Measurements from ENCODE around the gene SSC5D. TPM values are rescaled to one million over a fixed set of nuclear protein-coding genes. Genes with fewer than 3 reads are reported as not detected.

The SSC5D gene
- polyA plus RNA-seq, 1 donor (not counting 4 experiments of a cell fraction or from before 2014, with no cell fraction given): not detected

- no peak for DNase-seq (ENCODE audit: low read depth, low spot score)
- no peak for FAIRE-seq
- H3K36me3 ChIP-seq (ENCODE audit: control insufficient read depth in 2 of 2, extremely low read depth in 1 of 2, insufficient read depth in 2 of 2, low read length in 2 of 2): peaks cover 0 to 3% of the 10 kb centered on the region in 2 experiments
- H3K4me3 ChIP-seq (ENCODE audit: control insufficient read depth in 2 of 3, extremely low read depth in 1 of 3, insufficient read depth in 2 of 3, low read depth in 1 of 3, low read length in 3 of 3): no peak overlapping the region
- dilution Hi-C loops (cut with MboI; ENCODE audit: extremely low pct_ligation_motif_present, low sequenced_read_pairs): no loop called here
- H2AFZ ChIP-seq (ENCODE audit: control insufficient read depth, low read length): no peak overlapping the region
- peaks cover 8% of the 10 kb centered on the region for H4K20me1 ChIP-seq (ENCODE audit: control insufficient read depth, extremely low read depth, insufficient read depth, low read length)
- peaks cover 20% of the 10 kb centered on the region for H3K4me1 ChIP-seq (ENCODE audit: control insufficient read depth, extremely low read depth, insufficient read depth, low read length)
- no peaks in the 10 kb centered on the region for H3K9me1 ChIP-seq (ENCODE audit: control insufficient read depth, extremely low read depth, insufficient read depth, low read length)
- H3K9ac ChIP-seq (ENCODE audit: control insufficient read depth, extremely low read depth, insufficient read depth, low read length): no peak overlapping the region
- peaks cover 34% of the 10 kb centered on the region for H3K27me3 ChIP-seq (ENCODE audit: control insufficient read depth, extremely low read depth, insufficient read depth, low read length)
- no peak overlapping the region for H3K27ac ChIP-seq (ENCODE audit: control insufficient read depth, insufficient read depth, low read length)
- no peaks in the 10 kb centered on the region for H3K9me3 ChIP-seq (ENCODE audit: control insufficient read depth, low read depth, low read length)
- H3K4me2 ChIP-seq (ENCODE audit: control insufficient read depth, extremely low read depth, insufficient read depth, low read depth, low read length): peak overlapping the region; percentile 27
- TF ChIP-seq EZH2 (IDR thresholded peaks at IDR 0.05; ENCODE audit: low read length): peak; percentile 89
- no peak for TF ChIP-seq CTCF (optimal IDR thresholded peaks at IDR 0.05 in 1 of 3, IDR thresholded peaks at IDR 0.05 in 1 of 3, conservative IDR thresholded peaks at IDR 0.05 in 1 of 3; ENCODE audit: extremely low read depth in 1 of 3, insufficient read depth in 2 of 3, low read length in 3 of 3)
- no peaks in the 10 kb centered on the region for H3K79me2 ChIP-seq (ENCODE audit: control insufficient read depth, insufficient read depth, low read length)
Measured at GRCh38 chr19:55451163-55451964, 36.9 kb upstream of the SSC5D start.

DNA sequence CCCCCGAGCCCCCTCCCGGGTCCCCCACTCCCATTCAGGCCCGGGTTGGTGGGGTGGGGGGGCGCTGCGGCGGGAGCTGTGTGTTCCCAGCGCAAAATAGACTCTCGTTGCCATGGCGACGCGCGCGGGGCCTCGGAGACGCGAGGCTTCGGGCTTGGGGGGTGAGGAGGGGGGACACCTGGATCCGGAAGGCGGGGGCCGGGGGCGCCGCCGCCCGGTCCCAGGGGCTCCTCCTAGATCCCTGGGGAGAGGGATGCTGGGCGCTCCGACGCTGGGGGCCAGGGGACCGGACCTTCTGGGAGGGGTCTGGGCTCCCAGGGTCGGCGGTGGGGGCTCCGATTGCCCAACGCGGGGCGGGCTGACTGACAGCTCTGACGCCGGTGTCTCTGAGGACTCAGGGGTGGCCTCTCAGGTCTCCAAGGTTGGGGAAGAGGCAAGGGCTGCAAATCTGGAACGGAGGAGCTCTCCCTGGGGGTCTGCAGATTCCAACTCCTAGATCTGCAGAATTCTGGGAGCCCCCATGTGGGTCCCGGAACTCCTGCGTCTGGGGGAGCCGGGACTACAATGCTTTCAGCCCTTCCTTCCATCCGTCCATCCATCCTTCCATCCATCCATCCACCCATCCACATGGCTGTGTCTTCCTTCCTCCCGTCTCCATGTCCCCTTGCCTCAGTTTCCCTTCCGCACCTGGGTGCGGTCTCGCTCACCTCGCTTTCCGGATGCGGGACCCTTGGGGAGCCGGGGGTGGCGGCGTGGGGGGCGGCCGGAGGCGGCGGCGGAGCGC lies 36.1 kb upstream of the SSC5D start:
- DNase-seq (ENCODE audit: low read depth, low spot score): no peak
- FAIRE-seq: no peak
- Histone ChIP-seq H3K27ac (ENCODE audit: control insufficient read depth, insufficient read depth, low read length) (no peak overlapping the region), H3K27me3 (ENCODE audit: control insufficient read depth, extremely low read depth, insufficient read depth, low read length) (peaks cover 34% of the 10 kb centered on the region), H3K4me1 (ENCODE audit: control insufficient read depth, extremely low read depth, insufficient read depth, low read length) (peaks cover 13% of the 10 kb centered on the region), H3K4me3 (ENCODE audit: control insufficient read depth in 2 of 3, extremely low read depth in 1 of 3, insufficient read depth in 2 of 3, low read depth in 1 of 3, low read length in 3 of 3) (no peak overlapping the region), H3K9me1 (ENCODE audit: control insufficient read depth, extremely low read depth, insufficient read depth, low read length) (no peaks in the 10 kb centered on the region), H2AFZ (ENCODE audit: control insufficient read depth, low read length) (no peak overlapping the region), H3K79me2 (ENCODE audit: control insufficient read depth, insufficient read depth, low read length) (no peaks in the 10 kb centered on the region), H3K4me2 (ENCODE audit: control insufficient read depth, extremely low read depth, insufficient read depth, low read depth, low read length) (no peak overlapping the region), H4K20me1 (ENCODE audit: control insufficient read depth, extremely low read depth, insufficient read depth, low read length) (peaks cover 6% of the 10 kb centered on the region), H3K36me3 (ENCODE audit: control insufficient read depth in 2 of 2, extremely low read depth in 1 of 2, insufficient read depth in 2 of 2, low read length in 2 of 2) (peaks cover 0 to 3% of the 10 kb centered on the region in 2 experiments), H3K9ac (ENCODE audit: control insufficient read depth, extremely low read depth, insufficient read depth, low read length) (no peak overlapping the region), H3K9me3 (ENCODE audit: control insufficient read depth, low read depth, low read length) (no peaks in the 10 kb centered on the region)
- no peak for TF ChIP-seq CTCF (optimal IDR thresholded peaks at IDR 0.05 in 1 of 3, IDR thresholded peaks at IDR 0.05 in 1 of 3, conservative IDR thresholded peaks at IDR 0.05 in 1 of 3; ENCODE audit: extremely low read depth in 1 of 3, insufficient read depth in 2 of 3, low read length in 3 of 3)
- peak; percentile 86 for TF ChIP-seq EZH2 (IDR thresholded peaks at IDR 0.05; ENCODE audit: low read length)
- dilution Hi-C loops (cut with MboI; ENCODE audit: extremely low pct_ligation_motif_present, low sequenced_read_pairs): no loop called here

Measured in keratinocyte (primary cell).